Panc1 (cell line): ENCODE results near the gene ZFP28. TPM values are rescaled to one million over a fixed set of nuclear protein-coding genes. Genes with fewer than 3 reads are reported as not detected.

Source experiments
- ATAC-seq: fragments of 200-7000 bp; cut with Tn5 transposase; 2 replicates; pipeline ENCODE4 v1.9.1; 2020; ENCODE audit warnings: mild to moderate bottlenecking, moderate library complexity
- BruUV-seq: library from RNA; stranded (reverse); fragments of 400-500 nt; replicated peaks from 2 replicates; lab custom pipeline; 2021; lab: Mats Ljungman, UMichigan
- CTCF ChIA-PET: fragments of 300-600 bp; sonication (Branson Sonifier 250); formaldehyde crosslinking; loops from one replicate; lab custom pipeline; 2022; ENCODE audit warnings: antibody characterized with exemption; lab: Charles Lee
- POLR2A ChIA-PET: fragments of 300-600 bp; sonication (Branson Sonifier 250); formaldehyde crosslinking; loops from one replicate; lab custom pipeline; 2022; ENCODE audit warnings: antibody characterized with exemption; lab: Charles Lee
- DNase-seq: peaks from one replicate; pipeline ENCODE4 v3.0.0-alpha.2; 2010; ENCODE audit warnings: low read depth, low spot score
- H3K27ac ChIP-seq: 2 replicates; pipeline ENCODE4 v1.5.1; 2011; ENCODE audit warnings: mild to moderate bottlenecking, low read length, inconsistent platforms
- H3K27me3 ChIP-seq: fragments of 200-500 bp; sonication (Bioruptor generic); 2 replicates; pipeline ENCODE4 v1.6.0; 2014; ENCODE audit warnings: low read length, inconsistent platforms; ENCODE audit not compliant: control insufficient read depth, insufficient read depth
- H3K36me3 ChIP-seq: fragments of 200-500 bp; sonication (Bioruptor generic); 2 replicates; pipeline ENCODE4 v1.5.1; 2014; ENCODE audit warnings: inconsistent platforms, mild to moderate bottlenecking, low read length, moderate library complexity; ENCODE audit not compliant: control insufficient read depth, insufficient read depth
- H3K4me1 ChIP-seq: 2 replicates; pipeline ENCODE4 v1.5.1; 2011; ENCODE audit warnings: inconsistent platforms, mild to moderate bottlenecking, low read length, moderate library complexity; ENCODE audit not compliant: control insufficient read depth, insufficient read depth
- H3K4me3 ChIP-seq, 2 experiments: 2 replicates each; pipeline ENCODE4 v1.5.1; 2011 to 2012; ENCODE audit warnings: low read depth in 2 of 2, low read length in 2 of 2, mild to moderate bottlenecking in 2 of 2, inconsistent platforms in 1 of 2, moderate library complexity in 1 of 2
- H3K9me3 ChIP-seq: fragments of 200-500 bp; sonication (Bioruptor generic); 2 replicates; pipeline ENCODE4 v1.5.1; 2014; ENCODE audit warnings: low read depth, mild to moderate bottlenecking, inconsistent platforms, low read length, moderate library complexity; ENCODE audit not compliant: control insufficient read depth, insufficient read depth
- CTCF ChIP-seq: fragments of 450-650 bp; IDR thresholded peaks from 2 replicates; pipeline ENCODE4 v1.5.1; 2017; ENCODE audit warnings: mild to moderate bottlenecking
- POLR2AphosphoS5 ChIP-seq: IDR thresholded peaks from 2 replicates; pipeline ENCODE4 v1.6.1; 2012; ENCODE audit warnings: mild to moderate bottlenecking, low read depth, low read length, moderate library complexity
- REST ChIP-seq, 2 experiments: IDR thresholded peaks; 2 replicates each; pipeline ENCODE4 v1.6.1; 2011 to 2012; ENCODE audit warnings: low read depth in 2 of 2, control low read depth in 1 of 2, low read length in 1 of 2, mild to moderate bottlenecking in 1 of 2, moderate library complexity in 1 of 2; ENCODE audit not compliant: insufficient read depth in 1 of 2
- SIN3A ChIP-seq: IDR thresholded peaks from 2 replicates; pipeline ENCODE4 v1.6.1; 2012; ENCODE audit warnings: low read depth, mild to moderate bottlenecking, low read length, moderate library complexity, borderline replicate concordance; ENCODE audit not compliant: insufficient read depth
- TCF7L2 ChIP-seq: IDR thresholded peaks from 2 replicates; pipeline ENCODE4 v1.6.1; 2011; ENCODE audit warnings: mild to moderate bottlenecking, low read depth, low read length, inconsistent platforms
- in situ Hi-C: cut with HindIII; loops from 2 replicates; pipeline ENCODE4 v1.10.0; 2016; ENCODE audit warnings: low sequenced_read_pairs, low pct_unique_long_range_greater_than_20kb
- intact Hi-C: fragments of 100-400 bp; cut with micrococcal nuclease; formaldehyde crosslinking; loops from one replicate; pipeline ENCODE4 v1.10.0; 2022; ENCODE audit not compliant: unreplicated experiment
- total RNA-seq: library from RNA; stranded (reverse); gene quantifications from one replicate; pipeline ENCODE4 v1.2.1, GENCODE V29; 2021; ENCODE audit not compliant: unreplicated experiment

ZFP28 gene
- total RNA-seq, 1 experiment from 2014 or later = not detected

GRCh38 chr19:56508290-56508778, 30.4 kb upstream of the ZFP28 start:
- peaks cover 39% of the 10 kb centered on the region for H3K9me3 ChIP-seq
- intact Hi-C loops (no loop called here), in situ Hi-C loops (no loop called here)
- CTCF ChIA-PET = no interaction called here
- ATAC-seq (no peak), DNase-seq (no peak)
- BruUV-seq = no TSS peak
- H3K27me3 ChIP-seq = no peaks in the 10 kb centered on the region
- no peak overlapping the region for H3K27ac ChIP-seq
- TF ChIP-seq CTCF (no peak), REST (IDR thresholded peaks at IDR 0.05; ENCODE audit: insufficient read depth in 1 of 2, low read depth in 2 of 2, low read length in 1 of 2) (no peak), TCF7L2 (no peak), POLR2AphosphoS5 (no peak)
- H3K4me1 ChIP-seq = no peaks in the 10 kb centered on the region
- POLR2A ChIA-PET = no interaction called here
- no peaks in the 10 kb centered on the region for H3K36me3 ChIP-seq
- H3K4me3 ChIP-seq = peak overlapping the region in 1 of 2 experiments; percentile 8; a peak in 1 of 4 replicates

GRCh38 chr19:56525214-56525860, 13.4 kb upstream of the ZFP28 start:
- no peak for ATAC-seq
- ChIA-PET CTCF (no interaction called here), POLR2A (no interaction called here)
- peaks cover 55% of the 10 kb centered on the region for H3K9me3 ChIP-seq
- H3K27me3 ChIP-seq = no peaks in the 10 kb centered on the region
- in situ Hi-C loops (no loop called here), intact Hi-C loops (no loop called here)
- no peak for DNase-seq
- BruUV-seq = no TSS peak
- no peak for TF ChIP-seq REST (IDR thresholded peaks at IDR 0.05; ENCODE audit: insufficient read depth in 1 of 2, low read depth in 2 of 2, low read length in 1 of 2)
- no peak for TF ChIP-seq SIN3A
- no peak overlapping the region for H3K4me3 ChIP-seq
- H3K27ac ChIP-seq = no peak overlapping the region
- H3K36me3 ChIP-seq = no peaks in the 10 kb centered on the region
- no peaks in the 10 kb centered on the region for H3K4me1 ChIP-seq
